Measurements from ENCODE around the gene ATL1.

The ATL1 gene

DNA sequence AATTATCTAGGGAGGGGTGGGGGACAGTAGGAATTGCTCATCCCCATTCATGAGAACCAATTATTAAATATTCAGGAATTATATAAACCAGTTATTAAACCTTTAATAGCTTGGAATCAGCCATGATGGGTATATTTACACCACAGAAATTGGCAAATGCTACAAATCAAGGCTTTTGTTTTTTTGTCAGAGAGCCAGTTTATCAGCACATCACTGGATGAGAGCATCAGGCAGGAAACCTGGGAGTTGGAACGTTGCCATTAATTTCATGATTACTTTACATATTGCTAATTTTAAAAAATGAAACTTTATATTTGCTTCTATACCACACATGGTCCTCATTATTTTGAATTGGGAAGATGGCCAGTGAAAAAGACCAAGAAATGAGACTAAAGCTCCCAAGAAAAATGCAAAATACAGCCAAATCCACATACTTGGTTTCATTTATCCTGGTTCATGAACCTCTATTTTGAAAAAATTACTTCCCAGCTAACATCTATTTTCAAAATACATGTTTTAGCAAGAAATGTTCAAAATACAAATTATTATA lies 48.4 kb downstream of the ATL1 start:
- Histone ChIP-seq H3K4me3 (ENCODE audit: low read length in 2 of 2) (no peak overlapping the region), H3K4me2 (ENCODE audit: insufficient read depth, low read length, poor library complexity, severe bottlenecking) (no peak overlapping the region), H3K4me1 (ENCODE audit: control insufficient read depth in 2 of 2, insufficient read depth in 1 of 2, low read depth in 1 of 2, low read length in 2 of 2) (no peaks in the 10 kb centered on the region), H4K8ac (ENCODE audit: low read depth, low read length) (no peak overlapping the region), H3K4ac (ENCODE audit: low read length) (no peak overlapping the region), H3K79me1 (ENCODE audit: low read depth, low read length) (no peaks in the 10 kb centered on the region), H3K18ac (ENCODE audit: low read length) (no peak overlapping the region), H3K14ac (ENCODE audit: low read length) (no peak overlapping the region), H2AK5ac (ENCODE audit: low read depth, low read length) (no peak overlapping the region), H3K27ac (replicated peaks; ENCODE audit: low read length) (no peak overlapping the region), H2BK5ac (ENCODE audit: low read length) (no peak overlapping the region), H3K36me3 (replicated peaks in 1 of 2; ENCODE audit: control insufficient read depth in 2 of 2, insufficient read depth in 2 of 2, low read length in 2 of 2) (peaks cover 0 to 7% of the 10 kb centered on the region in 2 donors), H4K91ac (ENCODE audit: low read depth, low read length, poor library complexity) (no peak overlapping the region), H2BK12ac (ENCODE audit: low read length) (no peak overlapping the region), H3K9ac (ENCODE audit: low read depth, low read length, poor library complexity) (no peak overlapping the region), H3K27me3 (ENCODE audit: control insufficient read depth in 3 of 3, insufficient read depth in 3 of 3, low read depth in 1 of 3, low read length in 3 of 3) (no peaks in the 10 kb centered on the region), H2BK120ac (ENCODE audit: low read depth, low read length) (no peak overlapping the region), H2BK15ac (ENCODE audit: low read length) (no peak overlapping the region), H2AFZ (ENCODE audit: low read length) (no peak overlapping the region), H3K23ac (ENCODE audit: low read depth, low read length, poor library complexity) (no peak overlapping the region), H3K9me3 (replicated peaks in 1 of 2; ENCODE audit: control insufficient read depth in 2 of 2, insufficient read depth in 1 of 2, low read depth in 1 of 2, low read length in 2 of 2) (no peaks in the 10 kb centered on the region)
- WGBS, 2 donors (ENCODE audit: extremely low coverage in 2 of 2, insufficient read length in 2 of 2, insufficient replicate concordance in 1 of 2): no CpG with 5 or more reads among the region's 1 CpG
- no peak for DNase-seq (ENCODE audit: low spot score)

DNA sequence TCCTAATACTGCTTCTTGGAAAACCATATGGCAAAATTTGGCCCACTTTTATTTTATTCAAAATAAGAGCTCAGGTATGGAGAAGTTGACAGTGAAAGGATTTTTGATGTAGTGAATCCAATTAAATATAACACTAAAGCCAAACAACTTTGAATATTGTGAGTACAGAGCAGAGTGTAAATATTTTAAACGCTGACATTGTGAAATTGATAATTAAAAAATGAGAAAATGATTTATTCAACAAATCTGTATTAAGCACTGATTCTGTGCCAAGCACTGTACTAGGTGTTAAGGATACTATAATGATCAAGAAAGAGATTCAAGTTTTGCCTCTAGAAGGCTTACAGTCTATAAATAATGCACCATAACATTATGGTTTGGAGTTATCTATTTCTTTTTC lies 50.5 kb downstream of the ATL1 start:
- WGBS, 2 donors (ENCODE audit: extremely low coverage in 2 of 2, insufficient read length in 2 of 2, insufficient replicate concordance in 1 of 2): no CpG with 5 or more reads among the region's 1 CpG
- Histone ChIP-seq H3K4me3 (ENCODE audit: low read length in 2 of 2) (no peak overlapping the region), H2BK12ac (ENCODE audit: low read length) (no peak overlapping the region)

GRCh38 chr14:50612806-50613205 lies 52.9 kb downstream of the ATL1 start:
- Histone ChIP-seq H2BK5ac (ENCODE audit: low read length) (no peak overlapping the region), H3K4me3 (ENCODE audit: low read length in 2 of 2) (no peak overlapping the region), H3K9ac (ENCODE audit: low read depth, low read length, poor library complexity) (no peak overlapping the region)

More for the DNA sequence above, 50.5 kb downstream of the ATL1 start:
- Histone ChIP-seq H3K36me3 (replicated peaks in 1 of 2; ENCODE audit: control insufficient read depth in 2 of 2, insufficient read depth in 2 of 2, low read length in 2 of 2) (peaks cover 0 to 11% of the 10 kb centered on the region in 2 donors), H3K9me3 (replicated peaks in 1 of 2; ENCODE audit: control insufficient read depth in 2 of 2, insufficient read depth in 1 of 2, low read depth in 1 of 2, low read length in 2 of 2) (no peaks in the 10 kb centered on the region), H2BK15ac (ENCODE audit: low read length) (no peak overlapping the region), H3K23ac (ENCODE audit: low read depth, low read length, poor library complexity) (no peak overlapping the region), H2BK5ac (ENCODE audit: low read length) (no peak overlapping the region), H3K27ac (replicated peaks; ENCODE audit: low read length) (no peak overlapping the region), H3K4ac (ENCODE audit: low read length) (no peak overlapping the region), H2BK120ac (ENCODE audit: low read depth, low read length) (no peak overlapping the region), H3K18ac (ENCODE audit: low read length) (no peak overlapping the region), H3K79me1 (ENCODE audit: low read depth, low read length) (no peaks in the 10 kb centered on the region), H4K8ac (ENCODE audit: low read depth, low read length) (no peak overlapping the region), H3K4me1 (ENCODE audit: control insufficient read depth in 2 of 2, insufficient read depth in 1 of 2, low read depth in 1 of 2, low read length in 2 of 2) (no peaks in the 10 kb centered on the region), H3K27me3 (ENCODE audit: control insufficient read depth in 3 of 3, insufficient read depth in 3 of 3, low read depth in 1 of 3, low read length in 3 of 3) (no peaks in the 10 kb centered on the region), H3K4me2 (ENCODE audit: insufficient read depth, low read length, poor library complexity, severe bottlenecking) (no peak overlapping the region), H3K9ac (ENCODE audit: low read depth, low read length, poor library complexity) (no peak overlapping the region), H2AFZ (ENCODE audit: low read length) (no peak overlapping the region), H4K91ac (ENCODE audit: low read depth, low read length, poor library complexity) (no peak overlapping the region), H3K14ac (ENCODE audit: low read length) (no peak overlapping the region), H2AK5ac (ENCODE audit: low read depth, low read length) (no peak overlapping the region)
- no peak for DNase-seq (ENCODE audit: low spot score)

DNA sequence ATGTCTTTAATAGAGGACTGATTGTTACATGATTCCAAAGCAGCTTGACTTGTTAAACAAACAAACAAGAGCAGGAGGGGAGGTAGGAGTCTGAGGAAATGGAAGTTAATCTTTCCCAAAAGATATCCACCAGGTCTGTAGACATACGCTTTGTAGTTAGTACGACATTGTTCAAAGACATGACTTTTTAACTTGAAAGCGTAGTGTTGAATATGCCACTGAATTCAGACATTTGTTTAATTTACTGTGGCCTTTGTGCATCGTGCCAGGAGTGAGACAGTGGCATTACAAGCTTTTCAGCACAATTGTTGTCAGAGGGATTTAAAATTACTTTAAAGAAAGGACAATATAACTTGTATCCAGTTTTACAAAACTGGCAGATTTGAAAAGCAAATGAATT lies 55.1 kb downstream of the ATL1 start:
- Histone ChIP-seq H2BK12ac (ENCODE audit: low read length) (no peak overlapping the region), H2AK5ac (ENCODE audit: low read depth, low read length) (no peak overlapping the region), H3K27me3 (ENCODE audit: control insufficient read depth in 3 of 3, insufficient read depth in 3 of 3, low read depth in 1 of 3, low read length in 3 of 3) (no peaks in the 10 kb centered on the region), H3K14ac (ENCODE audit: low read length) (no peak overlapping the region), H3K27ac (replicated peaks; ENCODE audit: low read length) (no peak overlapping the region), H3K4me2 (ENCODE audit: insufficient read depth, low read length, poor library complexity, severe bottlenecking) (no peak overlapping the region), H2BK120ac (ENCODE audit: low read depth, low read length) (no peak overlapping the region), H4K8ac (ENCODE audit: low read depth, low read length) (no peak overlapping the region), H3K9me3 (replicated peaks in 1 of 2; ENCODE audit: control insufficient read depth in 2 of 2, insufficient read depth in 1 of 2, low read depth in 1 of 2, low read length in 2 of 2) (peaks cover 0 to 7% of the 10 kb centered on the region in 2 donors), H2BK5ac (ENCODE audit: low read length) (no peak overlapping the region), H2BK15ac (ENCODE audit: low read length) (no peak overlapping the region), H3K4ac (ENCODE audit: low read length) (no peak overlapping the region), H3K18ac (ENCODE audit: low read length) (no peak overlapping the region), H3K9ac (ENCODE audit: low read depth, low read length, poor library complexity) (no peak overlapping the region), H3K79me1 (ENCODE audit: low read depth, low read length) (no peaks in the 10 kb centered on the region), H3K4me1 (ENCODE audit: control insufficient read depth in 2 of 2, insufficient read depth in 1 of 2, low read depth in 1 of 2, low read length in 2 of 2) (no peaks in the 10 kb centered on the region), H3K23ac (ENCODE audit: low read depth, low read length, poor library complexity) (no peak overlapping the region), H4K91ac (ENCODE audit: low read depth, low read length, poor library complexity) (no peak overlapping the region), H3K36me3 (replicated peaks in 1 of 2; ENCODE audit: control insufficient read depth in 2 of 2, insufficient read depth in 2 of 2, low read length in 2 of 2) (peaks cover 0 to 29% of the 10 kb centered on the region in 2 donors), H3K4me3 (ENCODE audit: low read length in 2 of 2) (no peak overlapping the region), H2AFZ (ENCODE audit: low read length) (no peak overlapping the region)
- WGBS, 2 donors (ENCODE audit: extremely low coverage in 2 of 2, insufficient read length in 2 of 2, insufficient replicate concordance in 1 of 2): no CpG with 5 or more reads among the region's 4 CpGs
- DNase-seq (ENCODE audit: low spot score): no peak

More at GRCh38 chr14:50612806-50613205, 52.9 kb downstream of the ATL1 start:
- no CpG with 5 or more reads among the region's 3 CpGs for WGBS, 2 donors (ENCODE audit: extremely low coverage in 2 of 2, insufficient read length in 2 of 2, insufficient replicate concordance in 1 of 2)
- H3K36me3 ChIP-seq (replicated peaks in 1 of 2; ENCODE audit: control insufficient read depth in 2 of 2, insufficient read depth in 2 of 2, low read length in 2 of 2): peaks cover 0 to 29% of the 10 kb centered on the region in 2 donors
- no peak overlapping the region for H2BK120ac ChIP-seq (ENCODE audit: low read depth, low read length)
- no peaks in the 10 kb centered on the region for H3K27me3 ChIP-seq (ENCODE audit: control insufficient read depth in 3 of 3, insufficient read depth in 3 of 3, low read depth in 1 of 3, low read length in 3 of 3)
- H2BK12ac ChIP-seq (ENCODE audit: low read length): no peak overlapping the region
- no peak overlapping the region for H2AK5ac ChIP-seq (ENCODE audit: low read depth, low read length)
- H3K4ac ChIP-seq (ENCODE audit: low read length): no peak overlapping the region
- H3K79me1 ChIP-seq (ENCODE audit: low read depth, low read length): no peaks in the 10 kb centered on the region
- no peak overlapping the region for H3K27ac ChIP-seq (replicated peaks; ENCODE audit: low read length)
- H3K23ac ChIP-seq (ENCODE audit: low read depth, low read length, poor library complexity): no peak overlapping the region
- DNase-seq (ENCODE audit: low spot score): no peak
- no peak overlapping the region for H4K8ac ChIP-seq (ENCODE audit: low read depth, low read length)
- H3K18ac ChIP-seq (ENCODE audit: low read length): no peak overlapping the region
- no peak overlapping the region for H2BK15ac ChIP-seq (ENCODE audit: low read length)
- no peak overlapping the region for H3K4me2 ChIP-seq (ENCODE audit: insufficient read depth, low read length, poor library complexity, severe bottlenecking)
- no peaks in the 10 kb centered on the region for H3K4me1 ChIP-seq (ENCODE audit: control insufficient read depth in 2 of 2, insufficient read depth in 1 of 2, low read depth in 1 of 2, low read length in 2 of 2)
- H4K91ac ChIP-seq (ENCODE audit: low read depth, low read length, poor library complexity): no peak overlapping the region
- peaks cover 0 to 7% of the 10 kb centered on the region in 2 donors for H3K9me3 ChIP-seq (replicated peaks in 1 of 2; ENCODE audit: control insufficient read depth in 2 of 2, insufficient read depth in 1 of 2, low read depth in 1 of 2, low read length in 2 of 2)
- no peak overlapping the region for H3K14ac ChIP-seq (ENCODE audit: low read length)
- H2AFZ ChIP-seq (ENCODE audit: low read length): no peak overlapping the region

Measured in neuronal stem cell (in vitro differentiated cells).